ENCODE results near the gene KIF16B.

Gene KIF16B

DNA sequence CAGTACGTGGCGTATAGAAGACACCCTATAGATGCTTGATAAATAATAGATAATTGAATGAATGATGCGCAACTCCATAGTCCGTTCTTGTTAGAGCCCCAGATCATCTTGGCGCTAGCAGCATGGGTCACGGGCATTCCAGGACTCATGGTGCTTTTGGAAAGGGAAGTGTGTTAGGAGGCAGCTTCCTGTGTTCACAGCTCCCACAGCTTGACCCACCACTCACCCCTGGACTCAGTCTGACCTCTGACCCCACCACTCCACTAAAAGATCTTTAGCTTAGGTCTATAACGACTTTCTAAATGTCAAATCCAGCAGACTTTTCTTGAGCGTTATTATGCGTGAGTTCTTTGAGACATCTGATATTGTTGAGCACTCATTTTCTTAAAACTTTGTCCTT is 35.8 kb upstream of the KIF16B start (continued):
- TF ChIP-seq, protein P1, sequence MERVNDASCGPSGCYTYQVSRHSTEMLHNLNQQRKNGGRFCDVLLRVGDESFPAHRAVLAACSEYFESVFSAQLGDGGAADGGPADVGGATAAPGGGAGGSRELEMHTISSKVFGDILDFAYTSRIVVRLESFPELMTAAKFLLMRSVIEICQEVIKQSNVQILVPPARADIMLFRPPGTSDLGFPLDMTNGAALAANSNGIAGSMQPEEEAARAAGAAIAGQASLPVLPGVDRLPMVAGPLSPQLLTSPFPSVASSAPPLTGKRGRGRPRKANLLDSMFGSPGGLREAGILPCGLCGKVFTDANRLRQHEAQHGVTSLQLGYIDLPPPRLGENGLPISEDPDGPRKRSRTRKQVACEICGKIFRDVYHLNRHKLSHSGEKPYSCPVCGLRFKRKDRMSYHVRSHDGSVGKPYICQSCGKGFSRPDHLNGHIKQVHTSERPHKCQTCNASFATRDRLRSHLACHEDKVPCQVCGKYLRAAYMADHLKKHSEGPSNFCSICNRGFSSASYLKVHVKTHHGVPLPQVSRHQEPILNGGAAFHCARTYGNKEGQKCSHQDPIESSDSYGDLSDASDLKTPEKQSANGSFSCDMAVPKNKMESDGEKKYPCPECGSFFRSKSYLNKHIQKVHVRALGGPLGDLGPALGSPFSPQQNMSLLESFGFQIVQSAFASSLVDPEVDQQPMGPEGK (tag by site-specific recombination; IDR thresholded peaks at IDR 0.05), result no peak
- TF ChIP-seq, protein P2, sequence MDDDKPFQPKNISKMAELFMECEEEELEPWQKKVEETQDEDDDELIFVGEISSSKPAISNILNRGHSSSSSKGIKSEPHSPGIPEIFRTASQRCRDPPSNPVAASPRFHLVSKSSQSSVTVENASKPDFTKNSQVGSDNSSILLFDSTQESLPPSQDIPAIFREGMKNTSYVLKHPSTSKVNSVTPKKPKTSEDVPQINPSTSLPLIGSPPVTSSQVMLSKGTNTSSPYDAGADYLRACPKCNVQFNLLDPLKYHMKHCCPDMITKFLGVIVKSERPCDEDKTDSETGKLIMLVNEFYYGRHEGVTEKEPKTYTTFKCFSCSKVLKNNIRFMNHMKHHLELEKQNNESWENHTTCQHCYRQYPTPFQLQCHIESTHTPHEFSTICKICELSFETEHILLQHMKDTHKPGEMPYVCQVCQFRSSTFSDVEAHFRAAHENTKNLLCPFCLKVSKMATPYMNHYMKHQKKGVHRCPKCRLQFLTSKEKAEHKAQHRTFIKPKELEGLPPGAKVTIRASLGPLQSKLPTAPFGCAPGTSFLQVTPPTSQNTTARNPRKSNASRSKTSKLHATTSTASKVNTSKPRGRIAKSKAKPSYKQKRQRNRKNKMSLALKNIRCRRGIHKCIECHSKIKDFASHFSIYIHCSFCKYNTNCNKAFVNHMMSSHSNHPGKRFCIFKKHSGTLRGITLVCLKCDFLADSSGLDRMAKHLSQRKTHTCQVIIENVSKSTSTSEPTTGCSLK (tag by site-specific recombination; IDR thresholded peaks at IDR 0.05), result no peak
- TF ChIP-seq ZNF777 (tag by site-specific recombination; IDR thresholded peaks at IDR 0.05; ENCODE audit: borderline replicate concordance) (no peak), ZNF274 (IDR thresholded peaks at IDR 0.05; ENCODE audit: low read length) (no peak), ZNF274 (tag by site-specific recombination; IDR thresholded peaks at IDR 0.05; ENCODE audit: borderline replicate concordance) (no peak), ZNF140 (tag by site-specific recombination; IDR thresholded peaks at IDR 0.05) (no peak)
- TF ChIP-seq, protein P3, sequence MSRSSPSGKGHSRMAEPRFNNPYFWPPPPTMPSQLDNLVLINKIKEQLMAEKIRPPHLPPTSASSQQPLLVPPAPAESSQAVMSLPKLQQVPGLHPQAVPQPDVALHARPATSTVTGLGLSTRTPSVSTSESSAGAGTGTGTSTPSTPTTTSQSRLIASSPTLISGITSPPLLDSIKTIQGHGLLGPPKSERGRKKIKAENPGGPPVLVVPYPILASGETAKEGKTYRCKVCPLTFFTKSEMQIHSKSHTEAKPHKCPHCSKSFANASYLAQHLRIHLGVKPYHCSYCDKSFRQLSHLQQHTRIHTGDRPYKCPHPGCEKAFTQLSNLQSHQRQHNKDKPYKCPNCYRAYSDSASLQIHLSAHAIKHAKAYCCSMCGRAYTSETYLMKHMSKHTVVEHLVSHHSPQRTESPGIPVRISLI (tag by site-specific recombination; IDR thresholded peaks at IDR 0.05), result no peak
- TF ChIP-seq, protein P4, sequence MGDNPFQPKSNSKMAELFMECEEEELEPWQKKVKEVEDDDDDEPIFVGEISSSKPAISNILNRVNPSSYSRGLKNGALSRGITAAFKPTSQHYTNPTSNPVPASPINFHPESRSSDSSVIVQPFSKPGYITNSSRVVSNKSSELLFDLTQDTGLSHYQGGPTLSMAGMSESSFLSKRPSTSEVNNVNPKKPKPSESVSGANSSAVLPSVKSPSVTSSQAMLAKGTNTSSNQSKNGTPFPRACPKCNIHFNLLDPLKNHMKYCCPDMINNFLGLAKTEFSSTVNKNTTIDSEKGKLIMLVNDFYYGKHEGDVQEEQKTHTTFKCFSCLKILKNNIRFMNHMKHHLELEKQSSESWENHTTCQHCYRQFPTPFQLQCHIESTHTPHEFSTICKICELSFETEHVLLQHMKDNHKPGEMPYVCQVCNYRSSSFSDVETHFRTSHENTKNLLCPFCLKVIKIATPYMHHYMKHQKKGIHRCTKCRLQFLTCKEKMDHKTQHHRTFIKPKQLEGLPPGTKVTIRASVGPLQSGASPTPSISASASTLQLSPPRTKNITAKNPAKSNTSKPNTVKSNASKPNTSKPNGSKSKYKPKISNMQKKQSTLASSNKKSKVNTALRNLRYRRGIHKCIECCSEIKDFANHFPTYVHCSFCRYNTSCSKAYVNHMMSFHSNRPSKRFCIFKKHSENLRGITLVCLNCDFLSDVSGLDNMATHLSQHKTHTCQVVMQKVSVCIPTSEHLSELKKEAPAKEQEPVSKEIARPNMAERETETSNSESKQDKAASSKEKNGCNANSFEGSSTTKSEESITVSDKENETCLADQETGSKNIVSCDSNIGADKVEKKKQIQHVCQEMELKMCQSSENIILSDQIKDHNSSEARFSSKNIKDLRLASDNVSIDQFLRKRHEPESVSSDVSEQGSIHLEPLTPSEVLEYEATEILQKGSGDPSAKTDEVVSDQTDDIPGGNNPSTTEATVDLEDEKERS (tag by site-specific recombination; IDR thresholded peaks at IDR 0.05), result no peak
- TF ChIP-seq, protein P5, sequence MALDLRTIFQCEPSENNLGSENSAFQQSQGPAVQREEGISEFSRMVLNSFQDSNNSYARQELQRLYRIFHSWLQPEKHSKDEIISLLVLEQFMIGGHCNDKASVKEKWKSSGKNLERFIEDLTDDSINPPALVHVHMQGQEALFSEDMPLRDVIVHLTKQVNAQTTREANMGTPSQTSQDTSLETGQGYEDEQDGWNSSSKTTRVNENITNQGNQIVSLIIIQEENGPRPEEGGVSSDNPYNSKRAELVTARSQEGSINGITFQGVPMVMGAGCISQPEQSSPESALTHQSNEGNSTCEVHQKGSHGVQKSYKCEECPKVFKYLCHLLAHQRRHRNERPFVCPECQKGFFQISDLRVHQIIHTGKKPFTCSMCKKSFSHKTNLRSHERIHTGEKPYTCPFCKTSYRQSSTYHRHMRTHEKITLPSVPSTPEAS (tag by site-specific recombination; IDR thresholded peaks at IDR 0.05), result no peak

DNA sequence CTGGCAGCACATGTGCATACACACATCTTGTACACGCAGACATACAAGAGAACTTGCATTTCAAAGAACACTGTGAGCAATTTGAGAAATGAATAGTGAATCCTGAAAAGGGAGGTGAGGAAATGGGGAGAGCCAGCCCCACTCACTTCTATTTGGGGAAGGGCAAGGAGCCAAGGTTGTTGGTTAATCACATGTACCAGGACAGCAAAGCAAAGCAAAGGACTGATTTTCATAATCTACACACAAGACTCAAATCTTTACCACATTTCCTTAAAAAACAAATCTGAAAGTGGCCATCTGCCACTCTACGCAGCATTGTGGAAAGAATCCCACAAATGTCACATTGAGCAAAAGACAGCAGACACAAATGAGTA is 35.0 kb upstream of the KIF16B start:
- POLR2A ChIA-PET, result no interaction called here
- no peaks in the 10 kb centered on the region for H3K36me3 ChIP-seq (ENCODE audit: control insufficient read depth in 2 of 2, insufficient read depth in 1 of 2, low read length in 2 of 2)
- H3K9me3 ChIP-seq (ENCODE audit: control insufficient read depth, insufficient read depth, low read depth, low read length), result no peaks in the 10 kb centered on the region
- CTCF ChIA-PET, result no interaction called here
- H3K4me1 ChIP-seq (ENCODE audit: control insufficient read depth, insufficient read depth, low read length), result peaks cover 14% of the 10 kb centered on the region
- TF ChIP-seq, protein P6, sequence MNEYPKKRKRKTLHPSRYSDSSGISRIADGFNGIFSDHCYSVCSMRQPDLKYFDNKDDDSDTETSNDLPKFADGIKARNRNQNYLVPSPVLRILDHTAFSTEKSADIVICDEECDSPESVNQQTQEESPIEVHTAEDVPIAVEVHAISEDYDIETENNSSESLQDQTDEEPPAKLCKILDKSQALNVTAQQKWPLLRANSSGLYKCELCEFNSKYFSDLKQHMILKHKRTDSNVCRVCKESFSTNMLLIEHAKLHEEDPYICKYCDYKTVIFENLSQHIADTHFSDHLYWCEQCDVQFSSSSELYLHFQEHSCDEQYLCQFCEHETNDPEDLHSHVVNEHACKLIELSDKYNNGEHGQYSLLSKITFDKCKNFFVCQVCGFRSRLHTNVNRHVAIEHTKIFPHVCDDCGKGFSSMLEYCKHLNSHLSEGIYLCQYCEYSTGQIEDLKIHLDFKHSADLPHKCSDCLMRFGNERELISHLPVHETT (tag by site-specific recombination; IDR thresholded peaks at IDR 0.05), result no peak
- TF ChIP-seq, protein P7, sequence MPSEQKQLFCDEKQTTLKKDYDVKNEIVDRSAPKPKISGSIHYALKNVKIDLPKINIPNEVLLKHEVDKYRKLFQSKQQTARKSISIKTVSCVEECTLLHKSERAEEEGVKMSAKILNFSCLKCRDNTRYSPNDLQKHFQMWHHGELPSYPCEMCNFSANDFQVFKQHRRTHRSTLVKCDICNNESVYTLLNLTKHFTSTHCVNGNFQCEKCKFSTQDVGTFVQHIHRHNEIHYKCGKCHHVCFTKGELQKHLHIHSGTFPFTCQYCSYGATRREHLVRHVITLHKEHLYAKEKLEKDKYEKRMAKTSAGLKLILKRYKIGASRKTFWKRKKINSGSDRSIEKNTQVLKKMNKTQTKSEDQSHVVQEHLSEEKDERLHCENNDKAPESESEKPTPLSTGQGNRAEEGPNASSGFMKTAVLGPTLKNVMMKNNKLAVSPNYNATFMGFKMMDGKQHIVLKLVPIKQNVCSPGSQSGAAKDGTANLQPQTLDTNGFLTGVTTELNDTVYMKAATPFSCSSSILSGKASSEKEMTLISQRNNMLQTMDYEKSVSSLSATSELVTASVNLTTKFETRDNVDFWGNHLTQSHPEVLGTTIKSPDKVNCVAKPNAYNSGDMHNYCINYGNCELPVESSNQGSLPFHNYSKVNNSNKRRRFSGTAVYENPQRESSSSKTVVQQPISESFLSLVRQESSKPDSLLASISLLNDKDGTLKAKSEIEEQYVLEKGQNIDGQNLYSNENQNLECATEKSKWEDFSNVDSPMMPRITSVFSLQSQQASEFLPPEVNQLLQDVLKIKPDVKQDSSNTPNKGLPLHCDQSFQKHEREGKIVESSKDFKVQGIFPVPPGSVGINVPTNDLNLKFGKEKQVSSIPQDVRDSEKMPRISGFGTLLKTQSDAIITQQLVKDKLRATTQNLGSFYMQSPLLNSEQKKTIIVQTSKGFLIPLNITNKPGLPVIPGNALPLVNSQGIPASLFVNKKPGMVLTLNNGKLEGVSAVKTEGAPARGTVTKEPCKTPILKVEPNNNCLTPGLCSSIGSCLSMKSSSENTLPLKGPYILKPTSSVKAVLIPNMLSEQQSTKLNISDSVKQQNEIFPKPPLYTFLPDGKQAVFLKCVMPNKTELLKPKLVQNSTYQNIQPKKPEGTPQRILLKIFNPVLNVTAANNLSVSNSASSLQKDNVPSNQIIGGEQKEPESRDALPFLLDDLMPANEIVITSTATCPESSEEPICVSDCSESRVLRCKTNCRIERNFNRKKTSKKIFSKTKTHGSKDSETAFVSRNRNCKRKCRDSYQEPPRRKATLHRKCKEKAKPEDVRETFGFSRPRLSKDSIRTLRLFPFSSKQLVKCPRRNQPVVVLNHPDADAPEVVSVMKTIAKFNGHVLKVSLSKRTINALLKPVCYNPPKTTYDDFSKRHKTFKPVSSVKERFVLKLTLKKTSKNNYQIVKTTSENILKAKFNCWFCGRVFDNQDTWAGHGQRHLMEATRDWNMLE (tag by site-specific recombination; conservative IDR thresholded peaks at IDR 0.05; ENCODE audit: low read depth), result no peak
- no peak for TF ChIP-seq SCRT2 (tag by site-specific recombination; IDR thresholded peaks at IDR 0.05)
- no peak for TF ChIP-seq IKZF3 (tag by site-specific recombination; IDR thresholded peaks at IDR 0.05)
- TF ChIP-seq ZNF585B (tag by site-specific recombination; IDR thresholded peaks at IDR 0.05), result no peak
- TF ChIP-seq ZNF623 (tag by site-specific recombination; IDR thresholded peaks at IDR 0.05), result no peak
- H3K27ac ChIP-seq (ENCODE audit: extremely low read depth, low read depth, low read length), result no peak overlapping the region; the same call in 1 of the 2 replicates
- H3K4me3 ChIP-seq (ENCODE audit: low read depth, low read length), result no peak overlapping the region

Measured in HEK293 (cell line).